ENCODE data around the gene AP3M1.

DNA sequence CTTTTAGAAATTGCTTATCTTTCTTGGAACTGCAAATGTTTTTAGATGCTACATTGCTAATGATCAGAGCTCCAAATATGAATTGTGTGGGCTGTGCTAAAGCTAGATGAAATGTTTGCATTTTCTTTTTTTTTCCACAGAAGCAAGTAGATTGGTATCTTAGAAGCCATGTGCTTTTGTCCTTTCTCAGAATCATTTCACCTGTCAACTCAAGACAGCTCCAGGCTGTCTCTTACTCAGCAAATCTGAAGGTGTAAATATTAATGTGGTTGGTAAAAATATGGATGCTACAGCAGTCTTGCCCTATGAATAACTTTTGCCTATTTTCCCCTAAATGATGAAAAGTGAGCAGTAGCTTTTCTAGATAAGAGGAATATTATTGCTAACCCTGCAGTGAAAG is 41.2 kb downstream of the AP3M1 start:
- TF ChIP-seq EP300 (IDR thresholded peaks at IDR 0.05) (no peak), POLR2A (IDR thresholded peaks at IDR 0.05) (no peak), POLR2AphosphoS5 (IDR thresholded peaks at IDR 0.05) (no peak)
- TF ChIP-seq, protein P1, sequence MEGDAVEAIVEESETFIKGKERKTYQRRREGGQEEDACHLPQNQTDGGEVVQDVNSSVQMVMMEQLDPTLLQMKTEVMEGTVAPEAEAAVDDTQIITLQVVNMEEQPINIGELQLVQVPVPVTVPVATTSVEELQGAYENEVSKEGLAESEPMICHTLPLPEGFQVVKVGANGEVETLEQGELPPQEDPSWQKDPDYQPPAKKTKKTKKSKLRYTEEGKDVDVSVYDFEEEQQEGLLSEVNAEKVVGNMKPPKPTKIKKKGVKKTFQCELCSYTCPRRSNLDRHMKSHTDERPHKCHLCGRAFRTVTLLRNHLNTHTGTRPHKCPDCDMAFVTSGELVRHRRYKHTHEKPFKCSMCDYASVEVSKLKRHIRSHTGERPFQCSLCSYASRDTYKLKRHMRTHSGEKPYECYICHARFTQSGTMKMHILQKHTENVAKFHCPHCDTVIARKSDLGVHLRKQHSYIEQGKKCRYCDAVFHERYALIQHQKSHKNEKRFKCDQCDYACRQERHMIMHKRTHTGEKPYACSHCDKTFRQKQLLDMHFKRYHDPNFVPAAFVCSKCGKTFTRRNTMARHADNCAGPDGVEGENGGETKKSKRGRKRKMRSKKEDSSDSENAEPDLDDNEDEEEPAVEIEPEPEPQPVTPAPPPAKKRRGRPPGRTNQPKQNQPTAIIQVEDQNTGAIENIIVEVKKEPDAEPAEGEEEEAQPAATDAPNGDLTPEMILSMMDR (IDR thresholded peaks at IDR 0.05) = no peak

Data from suprapubic skin (tissue), 4 donors.